Esophagus muscularis mucosa (tissue), 4 donors: ENCODE measurements around the gene PRAME. TPM values are rescaled to one million over a fixed set of nuclear protein-coding genes. Genes with fewer than 3 reads are reported as not detected.
"Not testable (repeated sequence)": the region's sequence is repeated elsewhere in the genome, so short reads cannot be mapped to it uniquely, and the experiment has no call there.

Experiments used
- DNase-seq: peaks from one replicate; pipeline ENCODE4 v3.0.0-alpha.2; 2017; ENCODE audit errors: extremely low spot score
- H3K27ac ChIP-seq, 4 donors: fragments of 200-600 bp; sonication (generic); replicated peaks in 1 of 4; 1 replicate in 3 of 4; 2 replicates in 1 of 4; pipeline ENCODE4 v1.5.1; 2016 to 2019; ENCODE audit warnings: mild to moderate bottlenecking in 1 of 4
- H3K27me3 ChIP-seq, 4 donors: fragments of 200-600 bp; sonication (generic); one replicate each; pipeline versions ENCODE4 v1.5.1 to v1.6.0; 2016 to 2019
- H3K36me3 ChIP-seq, 4 donors: fragments of 200-600 bp; sonication (generic); one replicate each; pipeline ENCODE4 v1.5.1; 2016 to 2019
- H3K4me1 ChIP-seq, 4 donors: fragments of 200-600 bp; sonication (generic); one replicate each; pipeline ENCODE4 v1.5.1; 2016 to 2019
- H3K4me3 ChIP-seq, 4 donors: fragments of 200-600 bp; sonication (generic); 1 replicate in 2 of 4; 2 replicates in 2 of 4; pipeline ENCODE4 v1.5.1; 2016 to 2019; ENCODE audit warnings: mild to moderate bottlenecking in 4 of 4, moderate library complexity in 1 of 4
- H3K9me3 ChIP-seq, 4 donors: fragments of 200-600 bp; sonication (generic); 1 replicate in 3 of 4; 2 replicates in 1 of 4; pipeline ENCODE4 v1.5.1; 2016 to 2019
- EP300 ChIP-seq: sonication (generic); formaldehyde crosslinking; IDR thresholded peaks from one replicate; pipeline ENCODE4 v1.6.1; 2017; ENCODE audit warnings: antibody characterized with exemption
- POLR2A ChIP-seq: fragments of 450-650 bp; IDR thresholded peaks from one replicate; pipeline ENCODE4 v1.6.1; 2017; ENCODE audit warnings: antibody characterized with exemption, moderate library complexity, mild to moderate bottlenecking, low read depth
- POLR2AphosphoS5 ChIP-seq, 2 donors: sonication (generic); formaldehyde crosslinking; IDR thresholded peaks; one replicate each; pipeline ENCODE4 v1.6.1; 2017; ENCODE audit warnings: antibody characterized with exemption in 2 of 2
- WGBS: methylation state at CpG from one replicate; pipeline ENCODE4 v1.1.5; 2018; 5-methylcytosine and 5-hydroxymethylcytosine counted together
- intact Hi-C: fragments of 100-400 bp; cut with DNase I; formaldehyde crosslinking; loops from one replicate; pipeline ENCODE4 v1.15.1; 2023
- total RNA-seq, 4 donors: library from RNA; depleted of rRNA; stranded (reverse); fragments of >200 nt; gene quantifications; one replicate each; pipeline versions ENCODE4 v1.1.0 to v1.2.1, GENCODE V29; 2016
- TF ChIP-seq, protein P1 (sequence below), 3 experiments: fragments of 200-600 bp in 2 of 3; fragments of 450-650 bp in 1 of 3; sonication (generic) in 2 of 3; IDR thresholded peaks; one replicate each; pipeline ENCODE4 v1.5.1; 2017 to 2019; ENCODE audit warnings: antibody characterized with exemption in 3 of 3, mild to moderate bottlenecking in 2 of 3, moderate library complexity in 1 of 3

PRAME gene, protein sequence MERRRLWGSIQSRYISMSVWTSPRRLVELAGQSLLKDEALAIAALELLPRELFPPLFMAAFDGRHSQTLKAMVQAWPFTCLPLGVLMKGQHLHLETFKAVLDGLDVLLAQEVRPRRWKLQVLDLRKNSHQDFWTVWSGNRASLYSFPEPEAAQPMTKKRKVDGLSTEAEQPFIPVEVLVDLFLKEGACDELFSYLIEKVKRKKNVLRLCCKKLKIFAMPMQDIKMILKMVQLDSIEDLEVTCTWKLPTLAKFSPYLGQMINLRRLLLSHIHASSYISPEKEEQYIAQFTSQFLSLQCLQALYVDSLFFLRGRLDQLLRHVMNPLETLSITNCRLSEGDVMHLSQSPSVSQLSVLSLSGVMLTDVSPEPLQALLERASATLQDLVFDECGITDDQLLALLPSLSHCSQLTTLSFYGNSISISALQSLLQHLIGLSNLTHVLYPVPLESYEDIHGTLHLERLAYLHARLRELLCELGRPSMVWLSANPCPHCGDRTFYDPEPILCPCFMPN
- total RNA-seq, result not detected

DNA sequence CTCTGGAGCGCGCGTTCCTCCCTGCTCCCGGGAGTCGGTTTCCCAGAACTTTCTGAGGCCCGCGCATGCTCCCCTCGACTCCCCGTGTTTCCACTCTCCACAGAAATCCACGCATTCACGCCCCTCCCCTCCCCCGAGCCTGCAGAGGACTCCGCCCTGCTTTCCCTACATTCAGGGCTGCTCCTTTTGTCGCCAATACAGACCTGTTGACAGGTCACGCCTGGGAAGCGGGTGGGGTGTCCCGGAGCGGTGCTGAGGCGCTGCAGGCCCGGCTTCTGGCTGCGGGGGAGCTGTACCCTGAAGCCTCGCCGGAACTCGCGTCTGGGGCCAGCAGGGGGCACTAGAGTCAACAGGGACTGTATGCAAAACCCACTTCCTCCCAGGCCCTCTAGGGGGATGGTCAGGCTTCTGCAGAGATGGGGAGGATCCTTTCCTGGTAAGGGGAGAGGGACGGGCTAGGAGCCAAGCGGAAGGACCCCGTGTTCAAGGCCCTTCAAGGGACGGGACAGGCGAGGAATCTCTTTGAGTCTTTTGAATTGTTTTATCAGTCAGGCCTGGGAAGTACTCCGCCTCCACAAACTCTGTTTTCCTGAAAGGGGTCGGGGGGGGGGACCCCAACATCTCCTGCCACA, at the start of gene PRAME:
PRAME (minus strand) TSS at position 294 of the 632 bp plus-strand sequence. CDS start 2,433 bp downstream, outside the sequence.
- H3K27ac ChIP-seq, result no peak within 1 kb of the TSS
- H3K4me1 ChIP-seq, result no peaks in the 10 kb centered on the region
- no peak for DNase-seq
- H3K27me3 ChIP-seq, result peaks cover 0 to 11% (median 0%) of the 10 kb centered on the region in 4 donors
- no peaks in the 10 kb centered on the region for H3K36me3 ChIP-seq
- no peaks in the 10 kb centered on the region for H3K9me3 ChIP-seq
- 76% methylated on average over 25 of the region's 32 CpGs for WGBS
- intact Hi-C loops, result no loop called here
- no peak within 1 kb of the TSS for H3K4me3 ChIP-seq
- no peak for TF ChIP-seq POLR2AphosphoS5 (IDR thresholded peaks at IDR 0.05)
- TF ChIP-seq, protein P1, sequence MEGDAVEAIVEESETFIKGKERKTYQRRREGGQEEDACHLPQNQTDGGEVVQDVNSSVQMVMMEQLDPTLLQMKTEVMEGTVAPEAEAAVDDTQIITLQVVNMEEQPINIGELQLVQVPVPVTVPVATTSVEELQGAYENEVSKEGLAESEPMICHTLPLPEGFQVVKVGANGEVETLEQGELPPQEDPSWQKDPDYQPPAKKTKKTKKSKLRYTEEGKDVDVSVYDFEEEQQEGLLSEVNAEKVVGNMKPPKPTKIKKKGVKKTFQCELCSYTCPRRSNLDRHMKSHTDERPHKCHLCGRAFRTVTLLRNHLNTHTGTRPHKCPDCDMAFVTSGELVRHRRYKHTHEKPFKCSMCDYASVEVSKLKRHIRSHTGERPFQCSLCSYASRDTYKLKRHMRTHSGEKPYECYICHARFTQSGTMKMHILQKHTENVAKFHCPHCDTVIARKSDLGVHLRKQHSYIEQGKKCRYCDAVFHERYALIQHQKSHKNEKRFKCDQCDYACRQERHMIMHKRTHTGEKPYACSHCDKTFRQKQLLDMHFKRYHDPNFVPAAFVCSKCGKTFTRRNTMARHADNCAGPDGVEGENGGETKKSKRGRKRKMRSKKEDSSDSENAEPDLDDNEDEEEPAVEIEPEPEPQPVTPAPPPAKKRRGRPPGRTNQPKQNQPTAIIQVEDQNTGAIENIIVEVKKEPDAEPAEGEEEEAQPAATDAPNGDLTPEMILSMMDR (IDR thresholded peaks at IDR 0.05), result peak in 1 of 3 experiments; percentile 23

DNA sequence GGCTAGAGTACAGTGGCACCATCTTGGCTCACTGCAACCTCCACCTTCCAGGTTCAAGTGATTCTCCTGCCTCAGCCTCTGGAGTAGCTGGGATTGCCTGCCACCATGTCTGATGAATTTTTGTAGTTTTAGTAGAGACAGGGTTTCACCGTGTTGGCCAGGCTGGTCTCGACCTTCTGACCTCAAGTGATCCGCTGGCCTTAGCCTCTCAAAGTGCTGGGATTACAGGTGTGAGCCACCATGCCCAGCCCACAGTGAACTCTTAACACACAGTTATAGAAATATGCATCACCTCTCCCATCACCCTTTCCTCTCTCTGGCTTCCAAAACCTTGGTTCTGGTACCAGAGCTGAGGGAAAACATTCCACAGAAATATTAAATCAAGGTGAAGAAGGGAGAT, 49.0 kb upstream of the PRAME start:
- H3K4me1 ChIP-seq, DNase-seq, H3K27ac ChIP-seq, intact Hi-C loops, H3K4me3 ChIP-seq, H3K36me3 ChIP-seq: not testable (repeated sequence)
- WGBS, result 93% methylated on average over 3 of the region's 3 CpGs
- Histone ChIP-seq H3K9me3 (peaks cover 0 to 11% (median 0%) of the 10 kb centered on the region in 4 donors), H3K27me3 (peaks cover 0 to 12% (median 0%) of the 10 kb centered on the region in 4 donors)

DNA sequence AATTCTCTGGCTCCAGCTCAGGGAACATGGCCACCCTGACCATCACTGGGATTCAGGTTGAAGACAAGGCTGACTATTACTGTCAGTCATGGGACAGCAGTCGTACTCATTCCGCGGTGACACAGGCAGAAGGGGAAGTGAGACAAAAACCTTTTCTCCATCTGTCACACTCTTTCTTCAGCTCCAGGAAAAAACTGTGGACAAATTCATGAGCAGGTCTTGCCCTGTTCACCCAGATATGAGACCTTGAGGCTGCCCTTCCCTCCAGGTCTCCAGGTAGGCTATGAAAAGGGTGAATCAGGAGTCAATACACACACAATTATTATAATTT, 46.0 kb upstream of the PRAME start:
- no peak overlapping the region for H3K27ac ChIP-seq
- H3K4me1 ChIP-seq, result no peaks in the 10 kb centered on the region
- H3K27me3 ChIP-seq, result peaks cover 0 to 14% (median 0%) of the 10 kb centered on the region in 4 donors
- H3K9me3 ChIP-seq, result peaks cover 0 to 11% (median 0%) of the 10 kb centered on the region in 4 donors
- no peak for DNase-seq
- H3K36me3 ChIP-seq, result no peaks in the 10 kb centered on the region
- TF ChIP-seq POLR2AphosphoS5 (IDR thresholded peaks at IDR 0.05) (no peak), POLR2A (no peak)
- H3K4me3 ChIP-seq, result no peak overlapping the region
- intact Hi-C loops, result no loop called here
- 85% methylated on average over 3 of the region's 3 CpGs for WGBS

DNA sequence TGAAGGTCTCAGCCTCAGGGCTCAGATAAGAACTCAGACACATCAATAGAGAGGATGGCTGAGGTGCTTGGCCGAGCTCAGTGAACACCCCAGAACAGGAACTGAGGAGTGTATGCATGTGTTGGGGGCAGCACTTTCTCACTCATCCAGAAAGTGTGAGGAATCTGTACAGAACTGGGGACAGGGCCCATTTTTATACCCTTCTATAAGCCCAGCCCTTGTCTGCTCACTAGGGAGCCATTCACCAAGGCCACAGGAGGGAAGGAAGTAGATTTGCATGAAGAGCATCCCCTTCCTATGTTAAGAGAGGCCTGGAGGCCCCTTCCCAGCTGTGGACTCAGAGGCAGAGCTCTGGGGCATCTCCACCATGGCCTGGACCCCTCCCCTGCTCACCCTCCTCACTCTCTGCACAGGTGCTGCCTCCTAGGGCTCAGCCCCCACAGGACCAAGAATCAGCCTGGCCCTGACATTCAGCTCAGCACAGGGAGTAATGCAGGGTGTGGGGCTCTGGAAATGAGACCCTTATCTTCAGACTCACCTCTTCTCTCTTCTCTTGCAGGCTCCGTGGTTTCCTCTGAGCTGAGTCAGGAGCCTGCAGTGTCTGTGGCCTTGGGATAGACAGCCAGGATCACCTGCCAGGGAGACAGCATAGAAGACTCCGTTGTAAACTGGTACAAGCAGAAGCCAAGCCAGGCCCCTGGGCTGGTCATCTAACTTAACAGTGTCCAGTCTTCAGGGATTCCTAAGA, 45.4 kb upstream of the PRAME start:
- no peak overlapping the region for H3K4me3 ChIP-seq
- H3K9me3 ChIP-seq, result peaks cover 0 to 11% (median 0%) of the 10 kb centered on the region in 4 donors
- no peak overlapping the region for H3K27ac ChIP-seq
- H3K36me3 ChIP-seq, result no peaks in the 10 kb centered on the region
- 54% methylated on average over 3 of the region's 3 CpGs for WGBS
- intact Hi-C loops, result no loop called here
- TF ChIP-seq POLR2A, result no peak
- TF ChIP-seq EP300, result no peak
- TF ChIP-seq, protein P1 (IDR thresholded peaks at IDR 0.05), result no peak
- no peak for TF ChIP-seq POLR2AphosphoS5 (IDR thresholded peaks at IDR 0.05)
- H3K27me3 ChIP-seq, result peaks cover 0 to 14% (median 0%) of the 10 kb centered on the region in 4 donors
- H3K4me1 ChIP-seq, result no peaks in the 10 kb centered on the region
- peak; percentile 75 for DNase-seq

DNA sequence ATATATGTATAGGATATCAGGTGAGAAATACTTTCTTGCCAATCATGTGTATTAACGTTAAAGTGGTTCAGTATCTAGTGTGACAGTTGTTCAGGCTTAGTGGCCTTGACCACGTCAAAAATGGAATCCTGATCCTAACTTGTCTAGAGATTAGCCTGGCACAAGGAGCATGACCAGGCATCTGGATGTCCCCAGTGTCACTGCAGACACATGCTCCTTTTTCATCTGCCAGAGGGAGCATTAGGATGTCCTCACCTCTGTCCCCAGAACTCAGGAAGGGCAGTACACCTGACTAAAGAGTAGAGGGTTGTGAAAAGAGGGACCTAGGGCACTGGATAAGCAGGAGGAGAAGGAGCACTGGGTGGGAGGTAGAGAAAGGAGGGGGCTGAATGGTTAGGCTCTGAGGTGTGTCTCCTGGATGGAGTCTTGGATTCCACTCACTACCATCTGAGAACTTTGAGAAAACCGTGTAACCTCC, 44.4 kb upstream of the PRAME start:
- intact Hi-C loops, result no loop called here
- TF ChIP-seq POLR2A, result no peak
- TF ChIP-seq, protein P1 (IDR thresholded peaks at IDR 0.05), result no peak
- no peak for TF ChIP-seq EP300
- no peak for TF ChIP-seq POLR2AphosphoS5 (IDR thresholded peaks at IDR 0.05)
- DNase-seq, result peak; percentile 90
- H3K27ac ChIP-seq, result no peak overlapping the region
- H3K36me3 ChIP-seq, result no peaks in the 10 kb centered on the region
- H3K4me1 ChIP-seq, result no peaks in the 10 kb centered on the region
- H3K27me3 ChIP-seq, result peaks cover 0 to 9% (median 0%) of the 10 kb centered on the region in 4 donors
- peaks cover 0 to 11% (median 0%) of the 10 kb centered on the region in 4 donors for H3K9me3 ChIP-seq
- 81% methylated on average over 3 of the region's 3 CpGs for WGBS
- H3K4me3 ChIP-seq, result no peak overlapping the region
